Esophagus mucosa (tissue), 1 donor: ENCODE results near the gene SERPIND1. TPM values are rescaled to one million over a fixed set of nuclear protein-coding genes. Genes with fewer than 3 reads are reported as not detected.
A peak's percentile ranks its signal among the peaks of the same experiment; 100 is the strongest.

Experiments used
- ATAC-seq: fragments of 200-7000 bp; cut with Tn5 transposase; one replicate; pipeline ENCODE4 v1.9.1; 2020
- total RNA-seq: library from RNA; stranded (reverse); gene quantifications from one replicate; pipeline ENCODE4 v1.2.4, GENCODE V29; 2023
- donor health status: DM: yes; HTN: yes; CAD: no.

SERPIND1 gene
- total RNA-seq, 1 donor from 2014 or later: 0.08 TPM

- ATAC-seq: no peak
These were observed 20.1 kb downstream of the SERPIND1 start for GRCh38 chr22:20793748-20794649.

- no peak for ATAC-seq
These were observed 20.9 kb downstream of the SERPIND1 start for GRCh38 chr22:20794650-20795413.

GRCh38 chr22:20796731-20797130 is 22.8 kb downstream of the SERPIND1 start:
- no peak for ATAC-seq

GRCh38 chr22:20798218-20798617 is 24.3 kb downstream of the SERPIND1 start:
- no peak for ATAC-seq

- no peak for ATAC-seq
These were observed 25.1 kb downstream of the SERPIND1 start for GRCh38 chr22:20798974-20799373.

GRCh38 chr22:20799449-20799848 is 25.5 kb downstream of the SERPIND1 start:
- ATAC-seq: peak; percentile 69

- ATAC-seq: no peak
These were observed 28.5 kb downstream of the SERPIND1 start for GRCh38 chr22:20802452-20802851.

- peak; percentile 16 for ATAC-seq
These were observed 29.1 kb downstream of the SERPIND1 start for GRCh38 chr22:20802922-20803553.

- ATAC-seq: peak; percentile 62
These were observed 29.9 kb downstream of the SERPIND1 start for GRCh38 chr22:20803696-20804324.

- peak; percentile 11 for ATAC-seq
These were observed 30.7 kb downstream of the SERPIND1 start for GRCh38 chr22:20804650-20805049.

GRCh38 chr22:20805972-20806471 is 32.1 kb downstream of the SERPIND1 start:
- ATAC-seq: no peak

GRCh38 chr22:20807315-20807752 is 33.4 kb downstream of the SERPIND1 start:
- ATAC-seq: no peak

GRCh38 chr22:20808844-20809243 is 34.9 kb downstream of the SERPIND1 start:
- no peak for ATAC-seq

GRCh38 chr22:20809538-20810185 is 35.7 kb downstream of the SERPIND1 start:
- no peak for ATAC-seq

GRCh38 chr22:20810645-20811044 is 36.7 kb downstream of the SERPIND1 start:
- ATAC-seq: no peak

- ATAC-seq: no peak
These were observed 37.3 kb downstream of the SERPIND1 start for GRCh38 chr22:20811171-20811570.

GRCh38 chr22:20811971-20812660 is 38.2 kb downstream of the SERPIND1 start:
- no peak for ATAC-seq

- ATAC-seq: no peak
These were observed 39.1 kb downstream of the SERPIND1 start for GRCh38 chr22:20813056-20813455.

- no peak for ATAC-seq
These were observed 40.4 kb downstream of the SERPIND1 start for GRCh38 chr22:20814221-20814808.

GRCh38 chr22:20815477-20816050 is 41.7 kb downstream of the SERPIND1 start:
- ATAC-seq: no peak
